T-helper 1 cell treated with Interleukin-12 subunit alpha and Interleukin-12 subunit beta and Interleukin-4 antibody, amounts not matched to agents 30 μg/mL and 1 μg/mL, for 36 hours (primary cell): ENCODE results near the gene PIGZ.

Experiments
- H3K27ac Mint-ChIP-seq: one replicate; pipeline ENCODE4 v1.8.0; 2021; ENCODE audit warnings: mild to moderate bottlenecking, mixed read lengths
- H3K27me3 Mint-ChIP-seq: one replicate; pipeline ENCODE4 v1.8.0; 2021; ENCODE audit warnings: low read depth, mixed read lengths
- H3K36me3 Mint-ChIP-seq: one replicate; pipeline ENCODE4 v1.8.0; 2021; ENCODE audit warnings: low read depth, mixed read lengths
- H3K4me1 Mint-ChIP-seq: one replicate; pipeline ENCODE4 v1.8.0; 2021; ENCODE audit warnings: low read depth, mixed read lengths
- H3K4me3 Mint-ChIP-seq: one replicate; pipeline ENCODE4 v1.8.0; 2021; ENCODE audit warnings: mild to moderate bottlenecking, moderate library complexity, mixed read lengths
- H3K9me3 Mint-ChIP-seq: one replicate; pipeline ENCODE4 v1.8.0; 2021; ENCODE audit warnings: mixed read lengths

Gene PIGZ

DNA sequence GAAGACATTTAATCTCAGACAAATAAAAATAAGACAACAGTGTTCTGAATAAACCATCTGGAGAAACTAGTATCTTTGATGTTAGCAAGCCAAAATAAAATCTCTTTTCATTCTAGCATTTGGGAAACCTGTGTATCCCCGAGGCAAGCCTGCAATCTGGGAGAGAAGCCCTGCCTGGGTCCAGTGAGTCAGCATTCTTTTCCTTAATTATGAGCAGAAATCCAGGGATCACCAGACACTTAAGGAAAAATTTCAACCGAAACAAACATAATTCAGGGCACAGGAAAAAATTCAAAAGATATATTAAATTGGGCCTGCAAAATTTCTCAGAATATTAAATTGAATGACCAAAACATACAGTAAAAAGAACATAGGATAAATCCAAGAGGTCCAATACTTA, 30.5 kb downstream of the PIGZ start:
- H3K27ac Mint-ChIP-seq = no peak overlapping the region
- H3K36me3 Mint-ChIP-seq = peaks cover 51% of the 10 kb centered on the region
- H3K9me3 Mint-ChIP-seq = no peaks in the 10 kb centered on the region
- H3K4me1 Mint-ChIP-seq = peaks cover 33% of the 10 kb centered on the region
- no peak overlapping the region for H3K4me3 Mint-ChIP-seq
- no peaks in the 10 kb centered on the region for H3K27me3 Mint-ChIP-seq

GRCh38 chr3:196936288-196936687, 32.3 kb downstream of the PIGZ start:
- H3K4me3 Mint-ChIP-seq = no peak overlapping the region
- peaks cover 24% of the 10 kb centered on the region for H3K4me1 Mint-ChIP-seq
- no peak overlapping the region for H3K27ac Mint-ChIP-seq
- H3K36me3 Mint-ChIP-seq = peaks cover 57% of the 10 kb centered on the region
- no peaks in the 10 kb centered on the region for H3K9me3 Mint-ChIP-seq
- H3K27me3 Mint-ChIP-seq = no peaks in the 10 kb centered on the region

DNA sequence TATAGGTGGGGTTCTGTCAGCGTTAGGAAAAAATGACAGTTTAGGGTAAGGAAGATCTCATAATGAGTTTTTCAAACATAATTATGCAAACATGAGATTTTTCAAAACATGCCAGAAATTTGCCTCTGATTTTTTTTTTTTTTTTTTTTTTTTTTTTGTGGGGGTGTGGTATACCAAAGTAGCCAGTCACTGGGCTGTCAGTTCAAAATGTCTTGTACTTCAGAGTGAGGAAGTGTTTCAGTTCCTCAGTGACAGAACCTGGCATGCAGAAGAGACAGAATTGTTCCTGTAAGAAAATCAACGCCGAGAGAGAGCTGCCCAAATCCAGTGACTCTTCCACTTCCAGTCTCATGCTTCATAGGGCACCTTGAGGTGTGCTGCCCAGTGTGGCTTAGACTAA, 36.0 kb downstream of the PIGZ start:
- Mint-ChIP-seq H3K27me3 (no peaks in the 10 kb centered on the region), H3K4me3 (no peak overlapping the region), H3K4me1 (peaks cover 4% of the 10 kb centered on the region), H3K36me3 (peaks cover 51% of the 10 kb centered on the region), H3K27ac (no peak overlapping the region), H3K9me3 (no peaks in the 10 kb centered on the region)

- no peak overlapping the region for H3K27ac Mint-ChIP-seq
- no peaks in the 10 kb centered on the region for H3K27me3 Mint-ChIP-seq
- H3K36me3 Mint-ChIP-seq = peaks cover 45% of the 10 kb centered on the region
- no peaks in the 10 kb centered on the region for H3K9me3 Mint-ChIP-seq
- H3K4me3 Mint-ChIP-seq = no peak overlapping the region
- H3K4me1 Mint-ChIP-seq = peaks cover 2% of the 10 kb centered on the region
These were observed 36.6 kb downstream of the PIGZ start for GRCh38 chr3:196931828-196932587.

DNA sequence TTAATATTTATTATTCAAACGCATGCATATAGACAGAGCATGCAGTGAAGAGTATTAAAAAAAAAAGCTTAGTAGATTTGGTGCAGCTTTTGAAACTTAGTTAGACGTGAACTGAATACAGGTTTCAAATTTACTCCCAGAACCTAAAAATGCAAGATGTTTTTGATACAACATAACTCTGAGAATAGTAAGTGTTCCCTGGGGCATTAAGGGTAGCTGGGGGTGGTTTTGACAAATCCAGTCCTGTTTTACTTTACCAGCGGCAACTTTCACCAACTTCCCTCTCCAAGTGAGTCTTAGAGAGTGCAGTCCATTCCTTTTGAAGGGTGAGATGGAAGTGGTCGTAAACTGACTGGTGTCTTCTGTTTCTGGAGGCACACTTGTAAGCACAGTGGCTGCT, 37.5 kb downstream of the PIGZ start:
- Mint-ChIP-seq H3K27me3 (no peaks in the 10 kb centered on the region), H3K4me1 (peaks cover 2% of the 10 kb centered on the region), H3K27ac (no peak overlapping the region), H3K36me3 (peaks cover 39% of the 10 kb centered on the region), H3K4me3 (no peak overlapping the region), H3K9me3 (no peaks in the 10 kb centered on the region)

- Mint-ChIP-seq H3K27ac (no peak overlapping the region), H3K36me3 (peaks cover 27% of the 10 kb centered on the region)
These were observed 40.8 kb downstream of the PIGZ start for GRCh38 chr3:196927571-196928453.

DNA sequence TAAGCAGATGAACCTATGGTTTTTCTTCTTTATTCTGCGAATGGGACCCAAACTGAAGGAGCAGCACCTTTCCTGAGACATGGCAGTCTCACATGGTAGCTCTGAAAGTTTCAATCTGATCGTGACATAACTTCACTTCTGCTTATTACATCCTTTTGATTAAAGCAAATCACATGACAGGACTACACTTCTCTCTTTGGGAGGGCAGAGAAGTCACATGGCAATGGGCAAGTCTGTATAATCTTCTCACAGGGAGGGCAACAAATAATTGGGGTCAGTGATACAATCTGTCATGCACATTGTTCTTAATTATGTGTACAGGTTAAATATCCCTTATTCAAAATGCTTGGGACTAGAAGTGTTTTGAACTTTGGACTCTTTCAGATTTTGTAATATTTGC, 47.9 kb downstream of the PIGZ start:
- H3K4me1 Mint-ChIP-seq = no peaks in the 10 kb centered on the region
- H3K9me3 Mint-ChIP-seq = no peaks in the 10 kb centered on the region
- H3K27me3 Mint-ChIP-seq = no peaks in the 10 kb centered on the region
- peaks cover 21% of the 10 kb centered on the region for H3K36me3 Mint-ChIP-seq
- H3K27ac Mint-ChIP-seq = no peak overlapping the region
- no peak overlapping the region for H3K4me3 Mint-ChIP-seq

More at GRCh38 chr3:196927571-196928453, 40.8 kb downstream of the PIGZ start:
- Mint-ChIP-seq H3K27me3 (no peaks in the 10 kb centered on the region), H3K4me1 (no peaks in the 10 kb centered on the region), H3K9me3 (no peaks in the 10 kb centered on the region), H3K4me3 (no peak overlapping the region)

- Mint-ChIP-seq H3K36me3 (peaks cover 32% of the 10 kb centered on the region), H3K4me1 (no peaks in the 10 kb centered on the region), H3K4me3 (no peak overlapping the region), H3K27me3 (no peaks in the 10 kb centered on the region), H3K9me3 (no peaks in the 10 kb centered on the region), H3K27ac (no peak overlapping the region)
These were observed 49.7 kb downstream of the PIGZ start for GRCh38 chr3:196918968-196919367.

DNA sequence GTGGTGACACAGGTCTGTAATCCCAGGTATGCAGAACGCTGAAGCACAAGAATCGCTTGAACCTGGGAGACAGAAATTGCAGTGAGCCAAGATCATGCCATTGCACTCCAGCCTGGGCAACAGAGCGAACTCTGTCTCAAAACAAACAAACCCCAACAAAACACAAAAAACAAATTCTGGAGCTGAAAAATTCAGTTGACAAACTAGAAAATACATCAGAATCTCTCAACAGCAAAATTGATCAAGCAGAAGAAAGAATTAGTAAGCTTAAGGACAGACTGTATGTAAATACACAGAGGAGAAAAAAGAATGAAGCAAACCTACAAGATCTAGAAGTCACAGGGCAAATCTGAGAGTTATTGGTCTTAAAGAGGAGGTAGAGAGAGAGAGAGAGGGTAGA, 51.6 kb downstream of the PIGZ start:
- H3K4me3 Mint-ChIP-seq = no peak overlapping the region
- peaks cover 31% of the 10 kb centered on the region for H3K36me3 Mint-ChIP-seq
- no peaks in the 10 kb centered on the region for H3K4me1 Mint-ChIP-seq
- no peaks in the 10 kb centered on the region for H3K27me3 Mint-ChIP-seq
- no peak overlapping the region for H3K27ac Mint-ChIP-seq
- no peaks in the 10 kb centered on the region for H3K9me3 Mint-ChIP-seq

- no peaks in the 10 kb centered on the region for H3K4me1 Mint-ChIP-seq
- H3K27me3 Mint-ChIP-seq = no peaks in the 10 kb centered on the region
- no peak overlapping the region for H3K4me3 Mint-ChIP-seq
- H3K9me3 Mint-ChIP-seq = no peaks in the 10 kb centered on the region
- no peak overlapping the region for H3K27ac Mint-ChIP-seq
- H3K36me3 Mint-ChIP-seq = peaks cover 31% of the 10 kb centered on the region
These were observed 52.4 kb downstream of the PIGZ start for GRCh38 chr3:196916221-196916620.

GRCh38 chr3:196915375-196915774, 53.3 kb downstream of the PIGZ start:
- Mint-ChIP-seq H3K4me1 (no peaks in the 10 kb centered on the region), H3K36me3 (peaks cover 35% of the 10 kb centered on the region), H3K4me3 (no peak overlapping the region), H3K9me3 (no peaks in the 10 kb centered on the region), H3K27me3 (no peaks in the 10 kb centered on the region), H3K27ac (no peak overlapping the region)

DNA sequence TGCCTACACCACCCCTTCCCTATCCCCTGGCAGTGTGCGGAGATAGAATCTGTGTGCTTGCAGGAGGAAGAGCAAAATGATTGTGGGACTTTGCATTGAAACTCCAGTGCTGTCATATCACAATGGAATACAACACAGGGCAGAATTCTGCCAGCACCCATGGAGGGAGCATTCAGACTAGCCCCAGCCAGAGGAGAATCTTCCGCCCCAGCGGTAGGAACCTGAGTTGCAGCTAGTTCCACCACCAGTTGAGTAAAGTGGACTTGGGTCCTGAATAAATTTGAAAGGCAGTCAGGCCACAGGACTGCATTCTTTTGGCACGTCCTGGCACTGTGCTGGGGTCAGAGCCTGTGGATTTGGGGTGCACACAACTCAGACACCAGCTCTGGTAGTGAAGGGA, 53.8 kb downstream of the PIGZ start:
- Mint-ChIP-seq H3K27me3 (no peaks in the 10 kb centered on the region), H3K36me3 (peaks cover 35% of the 10 kb centered on the region), H3K4me1 (no peaks in the 10 kb centered on the region), H3K4me3 (no peak overlapping the region), H3K27ac (no peak overlapping the region), H3K9me3 (no peaks in the 10 kb centered on the region)

DNA sequence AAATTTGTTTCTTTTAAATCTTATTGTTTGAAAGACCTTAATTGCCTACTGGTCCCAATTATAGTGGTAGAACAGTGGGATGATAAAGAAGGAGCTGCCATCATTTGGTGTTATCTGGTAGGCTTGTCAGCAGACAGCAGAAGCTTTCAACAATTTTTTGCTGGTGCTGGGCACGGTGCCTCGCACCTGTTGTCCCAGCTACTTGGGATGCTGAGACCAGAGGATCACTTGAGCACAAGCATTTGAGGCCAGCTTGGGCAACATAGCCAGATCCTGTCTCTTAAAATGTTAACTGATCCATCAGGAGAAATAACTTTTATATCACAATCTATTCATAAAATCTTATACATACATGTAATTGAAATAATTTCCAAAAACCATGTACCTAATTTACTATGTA, 64.9 kb downstream of the PIGZ start:
- Mint-ChIP-seq H3K9me3 (no peaks in the 10 kb centered on the region), H3K36me3 (peaks cover 32% of the 10 kb centered on the region), H3K4me3 (no peak overlapping the region), H3K27me3 (no peaks in the 10 kb centered on the region), H3K27ac (no peak overlapping the region), H3K4me1 (no peaks in the 10 kb centered on the region)

DNA sequence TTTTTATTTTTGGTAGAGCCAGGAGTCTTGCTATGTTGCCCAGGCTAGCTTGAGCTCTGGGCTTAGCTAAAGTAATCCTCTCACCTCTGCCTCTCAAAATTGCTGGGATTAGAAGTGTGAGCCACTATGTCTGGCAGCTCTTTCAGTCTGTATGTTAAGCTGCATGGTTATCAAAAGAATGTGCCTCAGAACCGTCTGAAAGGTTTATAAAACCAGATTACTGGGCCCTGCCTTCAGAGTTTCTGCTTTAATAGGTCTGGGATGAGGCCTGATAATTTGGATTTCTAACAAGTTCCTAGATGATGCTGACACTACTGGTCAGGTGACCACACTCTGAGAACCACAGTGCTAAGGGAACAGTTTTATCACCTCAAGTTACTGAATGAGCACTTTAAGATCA, 66.3 kb downstream of the PIGZ start:
- no peak overlapping the region for H3K27ac Mint-ChIP-seq
- H3K4me1 Mint-ChIP-seq = no peaks in the 10 kb centered on the region
- no peak overlapping the region for H3K4me3 Mint-ChIP-seq
- H3K27me3 Mint-ChIP-seq = no peaks in the 10 kb centered on the region
- no peaks in the 10 kb centered on the region for H3K9me3 Mint-ChIP-seq
- H3K36me3 Mint-ChIP-seq = peaks cover 29% of the 10 kb centered on the region

DNA sequence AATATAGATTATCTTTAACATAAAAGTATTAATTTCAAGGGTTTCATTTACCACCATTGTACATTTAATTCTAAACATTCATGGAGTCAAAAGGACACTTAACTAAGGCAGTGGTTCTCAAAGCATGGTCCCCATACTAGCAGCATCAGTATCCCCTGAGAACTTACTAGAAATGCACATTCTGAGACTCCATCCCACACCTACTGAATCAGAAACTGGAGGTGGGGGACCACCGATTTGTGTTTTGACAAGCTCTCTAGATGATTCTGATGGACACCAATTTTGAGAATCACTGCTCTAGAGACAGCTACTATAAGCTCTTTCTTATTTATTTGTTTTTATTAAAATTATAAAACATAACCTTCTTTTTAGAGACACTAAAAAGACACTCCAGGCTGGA, 66.9 kb downstream of the PIGZ start:
- H3K9me3 Mint-ChIP-seq = no peaks in the 10 kb centered on the region
- H3K27me3 Mint-ChIP-seq = no peaks in the 10 kb centered on the region
- no peaks in the 10 kb centered on the region for H3K4me1 Mint-ChIP-seq
- no peak overlapping the region for H3K27ac Mint-ChIP-seq
- H3K4me3 Mint-ChIP-seq = no peak overlapping the region
- peaks cover 28% of the 10 kb centered on the region for H3K36me3 Mint-ChIP-seq
